Measurements from ENCODE around the gene ADAMTSL2. TPM values are rescaled to one million over a fixed set of nuclear protein-coding genes. Genes with fewer than 3 reads are reported as not detected.

ADAMTSL2 gene
- total RNA-seq, 1 experiment from 2014 or later, result 0.87 TPM

DNA sequence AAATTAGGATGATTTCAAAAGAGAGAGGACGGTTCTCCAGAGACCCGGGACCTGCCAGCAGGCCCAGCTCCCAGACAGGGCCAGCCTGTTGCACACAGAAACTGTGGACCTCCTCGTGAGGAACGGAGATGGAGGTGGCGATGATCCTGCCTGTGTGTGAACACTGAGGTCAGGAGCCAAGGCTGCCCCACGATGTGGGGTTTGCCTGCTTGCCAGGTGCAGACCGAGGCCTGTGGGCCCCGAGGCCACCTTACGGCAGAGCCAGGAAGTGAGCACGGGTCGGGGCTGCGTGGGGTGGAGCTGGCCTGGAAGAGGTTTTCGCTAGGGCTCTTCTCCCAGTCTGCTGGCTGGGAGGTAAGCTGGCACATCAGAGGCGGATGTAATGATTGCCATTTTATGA, 70.4 kb downstream of the ADAMTSL2 start:
- DNase-seq (ENCODE audit: low spot score), result no peak
- no peaks in the 10 kb centered on the region for H3K9me3 Mint-ChIP-seq
- peaks cover 23% of the 10 kb centered on the region for H3K27me3 Mint-ChIP-seq (ENCODE audit: low read depth)
- ChIA-PET POLR2A (no interaction called here), CTCF (interaction anchor here (0.7 to 1.4 kb wide), 13 partner anchors 14 to 164 kb away, joined by 3 to 4 read pairs (median 3); no protein-coding TSS in a partner anchor)
- H3K4me3 Mint-ChIP-seq, result no peak overlapping the region
- H3K4me1 Mint-ChIP-seq, result peaks cover 9% of the 10 kb centered on the region
- TF ChIP-seq, protein P1, sequence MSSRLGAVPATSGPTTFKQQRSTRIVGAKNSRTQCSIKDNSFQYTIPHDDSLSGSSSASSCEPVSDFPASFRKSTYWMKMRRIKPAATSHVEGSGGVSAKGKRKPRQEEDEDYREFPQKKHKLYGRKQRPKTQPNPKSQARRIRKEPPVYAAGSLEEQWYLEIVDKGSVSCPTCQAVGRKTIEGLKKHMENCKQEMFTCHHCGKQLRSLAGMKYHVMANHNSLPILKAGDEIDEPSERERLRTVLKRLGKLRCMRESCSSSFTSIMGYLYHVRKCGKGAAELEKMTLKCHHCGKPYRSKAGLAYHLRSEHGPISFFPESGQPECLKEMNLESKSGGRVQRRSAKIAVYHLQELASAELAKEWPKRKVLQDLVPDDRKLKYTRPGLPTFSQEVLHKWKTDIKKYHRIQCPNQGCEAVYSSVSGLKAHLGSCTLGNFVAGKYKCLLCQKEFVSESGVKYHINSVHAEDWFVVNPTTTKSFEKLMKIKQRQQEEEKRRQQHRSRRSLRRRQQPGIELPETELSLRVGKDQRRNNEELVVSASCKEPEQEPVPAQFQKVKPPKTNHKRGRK (CRISPR knock-in tag; IDR thresholded peaks at IDR 0.05; ENCODE audit: borderline replicate concordance), result no peak
- TF ChIP-seq, protein P2, sequence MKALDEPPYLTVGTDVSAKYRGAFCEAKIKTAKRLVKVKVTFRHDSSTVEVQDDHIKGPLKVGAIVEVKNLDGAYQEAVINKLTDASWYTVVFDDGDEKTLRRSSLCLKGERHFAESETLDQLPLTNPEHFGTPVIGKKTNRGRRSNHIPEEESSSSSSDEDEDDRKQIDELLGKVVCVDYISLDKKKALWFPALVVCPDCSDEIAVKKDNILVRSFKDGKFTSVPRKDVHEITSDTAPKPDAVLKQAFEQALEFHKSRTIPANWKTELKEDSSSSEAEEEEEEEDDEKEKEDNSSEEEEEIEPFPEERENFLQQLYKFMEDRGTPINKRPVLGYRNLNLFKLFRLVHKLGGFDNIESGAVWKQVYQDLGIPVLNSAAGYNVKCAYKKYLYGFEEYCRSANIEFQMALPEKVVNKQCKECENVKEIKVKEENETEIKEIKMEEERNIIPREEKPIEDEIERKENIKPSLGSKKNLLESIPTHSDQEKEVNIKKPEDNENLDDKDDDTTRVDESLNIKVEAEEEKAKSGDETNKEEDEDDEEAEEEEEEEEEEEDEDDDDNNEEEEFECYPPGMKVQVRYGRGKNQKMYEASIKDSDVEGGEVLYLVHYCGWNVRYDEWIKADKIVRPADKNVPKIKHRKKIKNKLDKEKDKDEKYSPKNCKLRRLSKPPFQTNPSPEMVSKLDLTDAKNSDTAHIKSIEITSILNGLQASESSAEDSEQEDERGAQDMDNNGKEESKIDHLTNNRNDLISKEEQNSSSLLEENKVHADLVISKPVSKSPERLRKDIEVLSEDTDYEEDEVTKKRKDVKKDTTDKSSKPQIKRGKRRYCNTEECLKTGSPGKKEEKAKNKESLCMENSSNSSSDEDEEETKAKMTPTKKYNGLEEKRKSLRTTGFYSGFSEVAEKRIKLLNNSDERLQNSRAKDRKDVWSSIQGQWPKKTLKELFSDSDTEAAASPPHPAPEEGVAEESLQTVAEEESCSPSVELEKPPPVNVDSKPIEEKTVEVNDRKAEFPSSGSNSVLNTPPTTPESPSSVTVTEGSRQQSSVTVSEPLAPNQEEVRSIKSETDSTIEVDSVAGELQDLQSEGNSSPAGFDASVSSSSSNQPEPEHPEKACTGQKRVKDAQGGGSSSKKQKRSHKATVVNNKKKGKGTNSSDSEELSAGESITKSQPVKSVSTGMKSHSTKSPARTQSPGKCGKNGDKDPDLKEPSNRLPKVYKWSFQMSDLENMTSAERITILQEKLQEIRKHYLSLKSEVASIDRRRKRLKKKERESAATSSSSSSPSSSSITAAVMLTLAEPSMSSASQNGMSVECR (CRISPR knock-in tag; IDR thresholded peaks at IDR 0.05; ENCODE audit: borderline replicate concordance), result no peak
- TF ChIP-seq HMGA2 (CRISPR knock-in tag; IDR thresholded peaks at IDR 0.05) (no peak), CREB1 (CRISPR knock-in tag; IDR thresholded peaks at IDR 0.05) (no peak)
- no peak overlapping the region for H3K27ac Mint-ChIP-seq
- no peak for ATAC-seq
- H3K36me3 Mint-ChIP-seq, result no peaks in the 10 kb centered on the region

DNA sequence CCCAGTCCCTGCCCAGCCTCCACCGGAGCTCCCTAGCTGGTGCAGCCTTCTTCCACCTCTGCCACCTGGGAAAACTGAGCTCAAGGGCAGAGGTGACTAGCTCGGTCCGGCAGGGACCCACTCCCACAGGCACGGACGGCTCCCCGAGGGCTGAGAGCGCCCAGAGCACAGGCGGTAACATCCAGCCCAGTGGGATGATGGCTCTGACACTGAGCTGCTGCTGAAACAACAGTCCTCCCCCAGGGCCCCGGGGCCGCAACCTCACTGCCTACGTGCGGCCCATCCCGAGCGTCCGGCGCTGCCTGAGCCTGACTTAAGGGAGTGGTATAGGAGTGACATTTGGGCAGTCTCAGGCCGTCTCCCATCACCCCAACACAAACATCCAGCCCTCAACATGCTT, 70.9 kb downstream of the ADAMTSL2 start:
- Mint-ChIP-seq H3K27ac (no peak overlapping the region), H3K36me3 (no peaks in the 10 kb centered on the region), H3K4me1 (peaks cover 9% of the 10 kb centered on the region), H3K27me3 (ENCODE audit: low read depth) (peaks cover 28% of the 10 kb centered on the region), H3K9me3 (no peaks in the 10 kb centered on the region), H3K4me3 (no peak overlapping the region)
- DNase-seq (ENCODE audit: low spot score) (no peak), ATAC-seq (no peak)
- ChIA-PET POLR2A (no interaction called here), CTCF (interaction anchor here (0.7 to 1.4 kb wide), 11 partner anchors 14 to 163 kb away, joined by 3 to 4 read pairs (median 3); no protein-coding TSS in a partner anchor)
- TF ChIP-seq ZNF263 (CRISPR knock-in tag; IDR thresholded peaks at IDR 0.05; ENCODE audit: low read depth), result no peak
- no peak for TF ChIP-seq NFYB (CRISPR knock-in tag; conservative IDR thresholded peaks at IDR 0.05; ENCODE audit: low read depth)
- TF ChIP-seq CBFB (CRISPR knock-in tag; IDR thresholded peaks at IDR 0.05; ENCODE audit: low read depth), result no peak
- TF ChIP-seq, protein P3, sequence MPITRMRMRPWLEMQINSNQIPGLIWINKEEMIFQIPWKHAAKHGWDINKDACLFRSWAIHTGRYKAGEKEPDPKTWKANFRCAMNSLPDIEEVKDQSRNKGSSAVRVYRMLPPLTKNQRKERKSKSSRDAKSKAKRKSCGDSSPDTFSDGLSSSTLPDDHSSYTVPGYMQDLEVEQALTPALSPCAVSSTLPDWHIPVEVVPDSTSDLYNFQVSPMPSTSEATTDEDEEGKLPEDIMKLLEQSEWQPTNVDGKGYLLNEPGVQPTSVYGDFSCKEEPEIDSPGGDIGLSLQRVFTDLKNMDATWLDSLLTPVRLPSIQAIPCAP (CRISPR knock-in tag; IDR thresholded peaks at IDR 0.05), result no peak
- no peak for TF ChIP-seq SOX15 (CRISPR knock-in tag; IDR thresholded peaks at IDR 0.05)
- TF ChIP-seq FOXJ3 (CRISPR knock-in tag; IDR thresholded peaks at IDR 0.05; ENCODE audit: borderline replicate concordance), result no peak
- no peak for TF ChIP-seq JAZF1 (CRISPR knock-in tag; IDR thresholded peaks at IDR 0.05)
- TF ChIP-seq, protein P4, sequence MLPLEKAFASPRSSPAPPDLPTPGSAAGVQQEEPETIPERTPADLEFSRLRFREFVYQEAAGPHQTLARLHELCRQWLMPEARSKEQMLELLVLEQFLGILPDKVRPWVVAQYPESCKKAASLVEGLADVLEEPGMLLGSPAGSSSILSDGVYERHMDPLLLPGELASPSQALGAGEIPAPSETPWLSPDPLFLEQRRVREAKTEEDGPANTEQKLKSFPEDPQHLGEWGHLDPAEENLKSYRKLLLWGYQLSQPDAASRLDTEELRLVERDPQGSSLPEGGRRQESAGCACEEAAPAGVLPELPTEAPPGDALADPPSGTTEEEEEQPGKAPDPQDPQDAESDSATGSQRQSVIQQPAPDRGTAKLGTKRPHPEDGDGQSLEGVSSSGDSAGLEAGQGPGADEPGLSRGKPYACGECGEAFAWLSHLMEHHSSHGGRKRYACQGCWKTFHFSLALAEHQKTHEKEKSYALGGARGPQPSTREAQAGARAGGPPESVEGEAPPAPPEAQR (CRISPR knock-in tag; IDR thresholded peaks at IDR 0.05), result no peak
- TF ChIP-seq RELA (CRISPR knock-in tag; IDR thresholded peaks at IDR 0.05; ENCODE audit: borderline replicate concordance), result no peak
- TF ChIP-seq, protein P5, sequence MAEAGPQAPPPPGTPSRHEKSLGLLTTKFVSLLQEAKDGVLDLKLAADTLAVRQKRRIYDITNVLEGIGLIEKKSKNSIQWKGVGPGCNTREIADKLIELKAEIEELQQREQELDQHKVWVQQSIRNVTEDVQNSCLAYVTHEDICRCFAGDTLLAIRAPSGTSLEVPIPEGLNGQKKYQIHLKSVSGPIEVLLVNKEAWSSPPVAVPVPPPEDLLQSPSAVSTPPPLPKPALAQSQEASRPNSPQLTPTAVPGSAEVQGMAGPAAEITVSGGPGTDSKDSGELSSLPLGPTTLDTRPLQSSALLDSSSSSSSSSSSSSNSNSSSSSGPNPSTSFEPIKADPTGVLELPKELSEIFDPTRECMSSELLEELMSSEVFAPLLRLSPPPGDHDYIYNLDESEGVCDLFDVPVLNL (CRISPR knock-in tag; IDR thresholded peaks at IDR 0.05; ENCODE audit: borderline replicate concordance, low read depth), result no peak
- TF ChIP-seq, protein P6, sequence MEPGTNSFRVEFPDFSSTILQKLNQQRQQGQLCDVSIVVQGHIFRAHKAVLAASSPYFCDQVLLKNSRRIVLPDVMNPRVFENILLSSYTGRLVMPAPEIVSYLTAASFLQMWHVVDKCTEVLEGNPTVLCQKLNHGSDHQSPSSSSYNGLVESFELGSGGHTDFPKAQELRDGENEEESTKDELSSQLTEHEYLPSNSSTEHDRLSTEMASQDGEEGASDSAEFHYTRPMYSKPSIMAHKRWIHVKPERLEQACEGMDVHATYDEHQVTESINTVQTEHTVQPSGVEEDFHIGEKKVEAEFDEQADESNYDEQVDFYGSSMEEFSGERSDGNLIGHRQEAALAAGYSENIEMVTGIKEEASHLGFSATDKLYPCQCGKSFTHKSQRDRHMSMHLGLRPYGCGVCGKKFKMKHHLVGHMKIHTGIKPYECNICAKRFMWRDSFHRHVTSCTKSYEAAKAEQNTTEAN (CRISPR knock-in tag; IDR thresholded peaks at IDR 0.05), result no peak
- TF ChIP-seq, protein P7, sequence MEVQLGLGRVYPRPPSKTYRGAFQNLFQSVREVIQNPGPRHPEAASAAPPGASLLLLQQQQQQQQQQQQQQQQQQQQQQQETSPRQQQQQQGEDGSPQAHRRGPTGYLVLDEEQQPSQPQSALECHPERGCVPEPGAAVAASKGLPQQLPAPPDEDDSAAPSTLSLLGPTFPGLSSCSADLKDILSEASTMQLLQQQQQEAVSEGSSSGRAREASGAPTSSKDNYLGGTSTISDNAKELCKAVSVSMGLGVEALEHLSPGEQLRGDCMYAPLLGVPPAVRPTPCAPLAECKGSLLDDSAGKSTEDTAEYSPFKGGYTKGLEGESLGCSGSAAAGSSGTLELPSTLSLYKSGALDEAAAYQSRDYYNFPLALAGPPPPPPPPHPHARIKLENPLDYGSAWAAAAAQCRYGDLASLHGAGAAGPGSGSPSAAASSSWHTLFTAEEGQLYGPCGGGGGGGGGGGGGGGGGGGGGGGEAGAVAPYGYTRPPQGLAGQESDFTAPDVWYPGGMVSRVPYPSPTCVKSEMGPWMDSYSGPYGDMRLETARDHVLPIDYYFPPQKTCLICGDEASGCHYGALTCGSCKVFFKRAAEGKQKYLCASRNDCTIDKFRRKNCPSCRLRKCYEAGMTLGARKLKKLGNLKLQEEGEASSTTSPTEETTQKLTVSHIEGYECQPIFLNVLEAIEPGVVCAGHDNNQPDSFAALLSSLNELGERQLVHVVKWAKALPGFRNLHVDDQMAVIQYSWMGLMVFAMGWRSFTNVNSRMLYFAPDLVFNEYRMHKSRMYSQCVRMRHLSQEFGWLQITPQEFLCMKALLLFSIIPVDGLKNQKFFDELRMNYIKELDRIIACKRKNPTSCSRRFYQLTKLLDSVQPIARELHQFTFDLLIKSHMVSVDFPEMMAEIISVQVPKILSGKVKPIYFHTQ (CRISPR knock-in tag; IDR thresholded peaks at IDR 0.05), result no peak
- TF ChIP-seq KAT7 (CRISPR knock-in tag; IDR thresholded peaks at IDR 0.05; ENCODE audit: borderline replicate concordance), result no peak
- no peak for TF ChIP-seq JUN (CRISPR knock-in tag; IDR thresholded peaks at IDR 0.05)
- no peak for TF ChIP-seq NFATC4 (CRISPR knock-in tag; IDR thresholded peaks at IDR 0.05)
- TF ChIP-seq, protein P1 (CRISPR knock-in tag; IDR thresholded peaks at IDR 0.05; ENCODE audit: borderline replicate concordance), result no peak
